Endodermal cell (in vitro differentiated cells): ENCODE data around the gene SLC66A3. TPM values are rescaled to one million over a fixed set of nuclear protein-coding genes. Genes with fewer than 3 reads are reported as not detected.

Experiments
- DNase-seq: peaks from one replicate; pipeline ENCODE4 v3.0.0-alpha.2; 2017
- H3K27ac ChIP-seq: 2 replicates; pipeline ENCODE4 v1.5.1; 2013; ENCODE audit warnings: mild to moderate bottlenecking, low read depth, low read length, moderate library complexity
- H3K27me3 ChIP-seq: 2 replicates; pipeline ENCODE4 v1.6.1; 2013; ENCODE audit warnings: mild to moderate bottlenecking, low read length, moderate library complexity; ENCODE audit not compliant: insufficient read depth, control insufficient read depth, poor library complexity, severe bottlenecking
- H3K36me3 ChIP-seq: 2 replicates; pipeline ENCODE4 v1.7.0; 2013; ENCODE audit warnings: mild to moderate bottlenecking, low read length, moderate library complexity; ENCODE audit not compliant: control insufficient read depth, insufficient read depth
- H3K4me1 ChIP-seq: one replicate; pipeline ENCODE4 v1.7.0; 2013; ENCODE audit warnings: low read length; ENCODE audit not compliant: control insufficient read depth, insufficient read depth
- H3K4me3 ChIP-seq: 2 replicates; pipeline ENCODE4 v1.5.1; 2013; ENCODE audit warnings: mild to moderate bottlenecking, low read length, moderate library complexity
- H3K9ac ChIP-seq: 2 replicates; pipeline ENCODE4 v1.6.1; 2013; ENCODE audit warnings: mild to moderate bottlenecking, low read length, moderate library complexity; ENCODE audit not compliant: poor library complexity, severe bottlenecking; ENCODE audit errors: extremely low read depth
- H3K9me3 ChIP-seq: 2 replicates; pipeline ENCODE4 v1.6.1; 2013; ENCODE audit warnings: mild to moderate bottlenecking, low read length, moderate library complexity; ENCODE audit not compliant: control insufficient read depth
- H3K27ac Mint-ChIP-seq: 2 replicates; pipeline ENCODE4 v1.8.0; 2020; ENCODE audit warnings: mixed read lengths
- H3K27me3 Mint-ChIP-seq: 2 replicates; pipeline ENCODE4 v1.8.0; 2021; ENCODE audit warnings: mild to moderate bottlenecking, mixed read lengths; ENCODE audit not compliant: insufficient read depth
- H3K36me3 Mint-ChIP-seq: 2 replicates; pipeline ENCODE4 v1.8.0; 2020; ENCODE audit warnings: low read depth, mixed read lengths
- H3K4me1 Mint-ChIP-seq: 2 replicates; pipeline ENCODE4 v1.8.0; 2020; ENCODE audit warnings: mixed read lengths
- H3K4me3 Mint-ChIP-seq: 2 replicates; pipeline ENCODE4 v1.8.0; 2020; ENCODE audit warnings: mild to moderate bottlenecking, moderate library complexity, mixed read lengths
- H3K9me3 Mint-ChIP-seq: 2 replicates; pipeline ENCODE4 v1.8.0; 2020; ENCODE audit warnings: mild to moderate bottlenecking, mixed read lengths
- CTCF ChIP-seq: fragments of 200-600 bp; sonication (generic); conservative IDR thresholded peaks from 2 replicates; pipeline ENCODE4 v1.5.0; 2021; ENCODE audit warnings: antibody characterized with exemption, mild to moderate bottlenecking
- whole genome bisulfite sequencing, 2 experiments: methylation state at CpG; one replicate each; pipeline versions ENCODE4 v1.1.5 to v1.1.7; 2013; ENCODE audit warnings: missing lambda C conversion rate in 2 of 2, mixed read lengths in 1 of 2; ENCODE audit not compliant: insufficient coverage in 1 of 2, insufficient read length in 1 of 2; 5-methylcytosine and 5-hydroxymethylcytosine counted together
- total RNA-seq, 2 donors: library from RNA; stranded (reverse); fragmentation: NEBNext Ultra II Directional in 1 of 2; extraction: Animal tissue kit (Norgen Biotek cat#: 25700) in 1 of 2; gene quantifications; 2 replicates in 1 of 2; 3 replicates in 1 of 2; pipeline ENCODE4 v1.2.1, GENCODE V29; 2021

The SLC66A3 gene
- total RNA-seq, 2 donors from 2014 or later, result 14.4 to 17.5 TPM

GRCh38 chr2:11121823-11122155 lies 33.5 kb upstream of the SLC66A3 start:
- WGBS, 2 experiments, result 87 to 100% methylated on average over 1 to 7 of the region's 7 CpGs
- no peak overlapping the region for H3K4me3 ChIP-seq
- Mint-ChIP-seq H3K4me3 (no peak overlapping the region), H3K36me3 (no peaks in the 10 kb centered on the region), H3K9me3 (no peaks in the 10 kb centered on the region), H3K27ac (no peak overlapping the region), H3K4me1 (peaks cover 2% of the 10 kb centered on the region), H3K27me3 (peaks cover 3% of the 10 kb centered on the region)
- H3K9ac ChIP-seq, result no peak overlapping the region
- TF ChIP-seq CTCF, result no peak
- H3K4me1 ChIP-seq, result peaks cover 8% of the 10 kb centered on the region
- DNase-seq, result no peak
- no peaks in the 10 kb centered on the region for H3K36me3 ChIP-seq
- no peak overlapping the region for H3K27ac ChIP-seq
- no peaks in the 10 kb centered on the region for H3K9me3 ChIP-seq
- H3K27me3 ChIP-seq, result no peaks in the 10 kb centered on the region

- no peak overlapping the region for H3K27ac Mint-ChIP-seq
- H3K4me3 Mint-ChIP-seq, result no peak overlapping the region
- Histone ChIP-seq H3K27me3 (no peaks in the 10 kb centered on the region), H3K27ac (no peak overlapping the region), H3K9ac (no peak overlapping the region), H3K4me3 (no peak overlapping the region), H3K36me3 (no peaks in the 10 kb centered on the region), H3K4me1 (peaks cover 8% of the 10 kb centered on the region), H3K9me3 (no peaks in the 10 kb centered on the region)
- WGBS, 2 experiments, result 83 to 89% methylated on average over 9 of the region's 9 CpGs
- H3K4me1 Mint-ChIP-seq, result peaks cover 2% of the 10 kb centered on the region
- H3K27me3 Mint-ChIP-seq, result peaks cover 3% of the 10 kb centered on the region
- DNase-seq, result no peak
- TF ChIP-seq CTCF, result no peak
- no peaks in the 10 kb centered on the region for H3K9me3 Mint-ChIP-seq
- no peaks in the 10 kb centered on the region for H3K36me3 Mint-ChIP-seq
Measured at GRCh38 chr2:11122380-11122779, 32.9 kb upstream of the SLC66A3 start.

DNA sequence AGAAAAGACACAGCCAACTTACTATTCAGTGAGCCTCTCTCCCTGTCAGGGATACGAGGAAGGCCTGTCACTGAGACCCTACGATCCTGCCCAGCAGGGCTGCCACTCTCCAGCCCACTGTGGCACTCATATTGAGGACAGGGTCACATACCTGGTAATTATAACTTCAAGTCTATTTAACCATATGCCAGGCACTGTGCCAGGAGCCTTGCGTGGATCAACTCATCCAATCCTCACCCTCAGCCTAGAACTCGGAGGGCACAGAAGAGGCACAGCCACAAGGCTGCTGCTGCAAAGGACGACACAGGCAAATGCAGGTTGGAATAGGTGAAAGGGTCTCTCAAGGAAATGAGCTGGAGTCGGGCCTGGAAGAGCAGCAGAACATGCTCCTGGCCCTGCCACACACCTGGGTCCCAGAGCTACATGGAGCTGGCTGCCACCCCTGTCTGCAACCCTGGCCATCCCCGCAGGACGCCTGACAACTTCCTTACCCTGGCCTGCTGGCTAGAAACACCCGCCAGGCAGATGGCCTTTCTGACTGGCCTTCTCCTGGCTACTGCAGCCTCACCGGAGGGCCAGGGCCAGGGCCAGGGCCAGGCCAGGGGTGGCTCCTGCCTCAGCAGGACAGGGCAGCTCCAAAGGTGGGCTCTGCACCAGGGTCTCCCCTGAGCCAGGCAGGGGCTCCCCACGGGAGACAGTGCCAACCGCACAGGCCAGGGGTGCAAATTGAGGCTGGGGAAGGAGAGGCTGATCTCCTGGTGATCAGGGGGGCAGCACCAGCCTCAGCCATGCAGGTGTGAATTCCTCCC lies 32.1 kb upstream of the SLC66A3 start:
- H3K36me3 ChIP-seq, result no peaks in the 10 kb centered on the region
- H3K27ac ChIP-seq, result no peak overlapping the region
- no peaks in the 10 kb centered on the region for H3K9me3 ChIP-seq
- no peak for TF ChIP-seq CTCF
- H3K27me3 ChIP-seq, result no peaks in the 10 kb centered on the region
- 89 to 100% methylated on average over 4 to 12 of the region's 12 CpGs for WGBS, 2 experiments
- no peaks in the 10 kb centered on the region for H3K9me3 Mint-ChIP-seq
- no peak overlapping the region for H3K4me3 ChIP-seq
- peaks cover 3% of the 10 kb centered on the region for H3K27me3 Mint-ChIP-seq
- no peak overlapping the region for H3K4me3 Mint-ChIP-seq
- DNase-seq, result peak; percentile 51
- no peak overlapping the region for H3K27ac Mint-ChIP-seq
- peaks cover 2% of the 10 kb centered on the region for H3K4me1 Mint-ChIP-seq
- H3K9ac ChIP-seq, result no peak overlapping the region
- no peaks in the 10 kb centered on the region for H3K36me3 Mint-ChIP-seq
- peaks cover 8% of the 10 kb centered on the region for H3K4me1 ChIP-seq
